Measurements from ENCODE around the gene ALKBH3. TPM values are rescaled to one million over a fixed set of nuclear protein-coding genes. Genes with fewer than 3 reads are reported as not detected.

The ALKBH3 gene
- total RNA-seq, 1 experiment from 2014 or later: 36.7 TPM

DNA sequence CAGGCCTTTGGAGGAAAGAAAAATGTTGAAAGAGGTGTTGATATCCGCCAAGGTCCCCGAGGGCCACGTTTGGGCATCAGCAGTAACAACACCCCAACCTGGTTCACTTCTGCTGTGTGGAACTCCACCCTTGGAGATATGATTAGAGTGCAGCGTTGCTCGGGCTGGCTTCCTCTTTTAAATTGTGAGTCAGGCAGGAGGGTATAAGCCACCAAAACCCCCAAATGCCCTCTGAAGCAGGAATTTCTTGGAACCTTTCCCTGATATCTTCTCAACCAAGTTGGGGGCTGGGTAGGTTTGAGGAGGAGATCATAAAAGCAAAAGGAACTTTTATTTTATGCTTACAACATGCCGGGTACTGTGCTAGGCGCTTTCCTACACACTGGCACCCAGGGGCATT, 55.4 kb downstream of the ALKBH3 start:
- ATAC-seq (no peak), DNase-seq (ENCODE audit: low read depth, low spot score) (no peak)
- BruUV-seq (replicated peaks): no TSS peak
- Histone ChIP-seq H3K9me3 (ENCODE audit: control insufficient read depth in 1 of 2, insufficient read depth in 1 of 2, low read depth in 1 of 2, low read length in 2 of 2) (no peaks in the 10 kb centered on the region), H3K9me2 (ENCODE audit: insufficient read depth) (no peaks in the 10 kb centered on the region), H3K79me2 (ENCODE audit: insufficient read depth, low read length) (no peaks in the 10 kb centered on the region), H3K27ac (ENCODE audit: low read depth, low read length) (no peak overlapping the region), H2AFZ (ENCODE audit: low read depth, low read length, poor library complexity, severe bottlenecking) (no peak overlapping the region), H3K4me2 (ENCODE audit: low read length) (no peak overlapping the region), H3K9ac (ENCODE audit: low read length) (no peak overlapping the region), H3K4me3 (replicated peaks in 1 of 2; ENCODE audit: low read depth in 1 of 2, low read length in 2 of 2) (no peak overlapping the region), H3K27me3 (ENCODE audit: insufficient read depth, low read length) (no peaks in the 10 kb centered on the region), H4K20me1 (ENCODE audit: insufficient read depth) (no peaks in the 10 kb centered on the region), H3K4me1 (ENCODE audit: control insufficient read depth in 1 of 2, insufficient read depth in 2 of 2, low read length in 2 of 2) (peaks cover 12 to 27% of the 10 kb centered on the region in 2 experiments), H3K36me3 (ENCODE audit: control insufficient read depth in 1 of 2, insufficient read depth in 2 of 2, low read length in 2 of 2) (no peaks in the 10 kb centered on the region)
- ChIA-PET CTCF (no interaction called here), POLR2A (no interaction called here), RAD21 (ENCODE audit: low non-redundant PET in 1 of 2, low total read pairs in 2 of 2, uncharacterized antibody in 2 of 2, unreplicated experiment in 2 of 2) (no interaction called here)
- no peak for TF ChIP-seq CBX3 (IDR thresholded peaks at IDR 0.05; ENCODE audit: low read depth)
- no peak for TF ChIP-seq CEBPB (IDR thresholded peaks at IDR 0.05; ENCODE audit: low read depth)
- no peak for TF ChIP-seq SRF (IDR thresholded peaks at IDR 0.05; ENCODE audit: low read depth)
- TF ChIP-seq POLR2A (IDR thresholded peaks at IDR 0.05; ENCODE audit: borderline replicate concordance, extremely low read depth, insufficient read depth, insufficient read length): no peak
- no peak for TF ChIP-seq EZH2 (IDR thresholded peaks at IDR 0.05)
- TF ChIP-seq JUND (IDR thresholded peaks at IDR 0.05): no peak
- TF ChIP-seq FOSL1 (IDR thresholded peaks at IDR 0.05; ENCODE audit: low read depth): no peak
- TF ChIP-seq ZFX (IDR thresholded peaks at IDR 0.05): no peak
- TF ChIP-seq EGR1 (IDR thresholded peaks at IDR 0.05; ENCODE audit: low read depth): no peak
- no peak for TF ChIP-seq SP1 (IDR thresholded peaks at IDR 0.05; ENCODE audit: low read depth)
- TF ChIP-seq, protein P1, sequence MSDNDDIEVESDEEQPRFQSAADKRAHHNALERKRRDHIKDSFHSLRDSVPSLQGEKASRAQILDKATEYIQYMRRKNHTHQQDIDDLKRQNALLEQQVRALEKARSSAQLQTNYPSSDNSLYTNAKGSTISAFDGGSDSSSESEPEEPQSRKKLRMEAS (IDR thresholded peaks at IDR 0.05): no peak
- TF ChIP-seq RAD21 (IDR thresholded peaks at IDR 0.05; ENCODE audit: low read depth): no peak
- TF ChIP-seq, protein P2, sequence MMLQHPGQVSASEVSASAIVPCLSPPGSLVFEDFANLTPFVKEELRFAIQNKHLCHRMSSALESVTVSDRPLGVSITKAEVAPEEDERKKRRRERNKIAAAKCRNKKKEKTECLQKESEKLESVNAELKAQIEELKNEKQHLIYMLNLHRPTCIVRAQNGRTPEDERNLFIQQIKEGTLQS (IDR thresholded peaks at IDR 0.05): no peak
- no peak for TF ChIP-seq TCF7L2 (IDR thresholded peaks at IDR 0.05; ENCODE audit: borderline replicate concordance, extremely low read depth, insufficient read depth, insufficient read length)
- TF ChIP-seq ZNF274 (IDR thresholded peaks at IDR 0.05; ENCODE audit: low read depth, low read length): no peak
- no peak for TF ChIP-seq POLR2AphosphoS5 (IDR thresholded peaks at IDR 0.05; ENCODE audit: low read depth, low read length)
- no peak for TF ChIP-seq CTCF (IDR thresholded peaks at IDR 0.05 in 2 of 3, conservative IDR thresholded peaks at IDR 0.05 in 1 of 3; ENCODE audit: borderline replicate concordance in 1 of 3, insufficient read depth in 1 of 3, low read depth in 2 of 3, low read length in 2 of 3)
- TF ChIP-seq YY1 (IDR thresholded peaks at IDR 0.05; ENCODE audit: extremely low read depth, insufficient replicate concordance, low read depth, low read length): no peak
- TF ChIP-seq, protein P3, sequence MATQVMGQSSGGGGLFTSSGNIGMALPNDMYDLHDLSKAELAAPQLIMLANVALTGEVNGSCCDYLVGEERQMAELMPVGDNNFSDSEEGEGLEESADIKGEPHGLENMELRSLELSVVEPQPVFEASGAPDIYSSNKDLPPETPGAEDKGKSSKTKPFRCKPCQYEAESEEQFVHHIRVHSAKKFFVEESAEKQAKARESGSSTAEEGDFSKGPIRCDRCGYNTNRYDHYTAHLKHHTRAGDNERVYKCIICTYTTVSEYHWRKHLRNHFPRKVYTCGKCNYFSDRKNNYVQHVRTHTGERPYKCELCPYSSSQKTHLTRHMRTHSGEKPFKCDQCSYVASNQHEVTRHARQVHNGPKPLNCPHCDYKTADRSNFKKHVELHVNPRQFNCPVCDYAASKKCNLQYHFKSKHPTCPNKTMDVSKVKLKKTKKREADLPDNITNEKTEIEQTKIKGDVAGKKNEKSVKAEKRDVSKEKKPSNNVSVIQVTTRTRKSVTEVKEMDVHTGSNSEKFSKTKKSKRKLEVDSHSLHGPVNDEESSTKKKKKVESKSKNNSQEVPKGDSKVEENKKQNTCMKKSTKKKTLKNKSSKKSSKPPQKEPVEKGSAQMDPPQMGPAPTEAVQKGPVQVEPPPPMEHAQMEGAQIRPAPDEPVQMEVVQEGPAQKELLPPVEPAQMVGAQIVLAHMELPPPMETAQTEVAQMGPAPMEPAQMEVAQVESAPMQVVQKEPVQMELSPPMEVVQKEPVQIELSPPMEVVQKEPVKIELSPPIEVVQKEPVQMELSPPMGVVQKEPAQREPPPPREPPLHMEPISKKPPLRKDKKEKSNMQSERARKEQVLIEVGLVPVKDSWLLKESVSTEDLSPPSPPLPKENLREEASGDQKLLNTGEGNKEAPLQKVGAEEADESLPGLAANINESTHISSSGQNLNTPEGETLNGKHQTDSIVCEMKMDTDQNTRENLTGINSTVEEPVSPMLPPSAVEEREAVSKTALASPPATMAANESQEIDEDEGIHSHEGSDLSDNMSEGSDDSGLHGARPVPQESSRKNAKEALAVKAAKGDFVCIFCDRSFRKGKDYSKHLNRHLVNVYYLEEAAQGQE (IDR thresholded peaks at IDR 0.05; ENCODE audit: low read depth): no peak
- no peak for TF ChIP-seq ELF1 (IDR thresholded peaks at IDR 0.05; ENCODE audit: borderline replicate concordance, low read depth)
- intact Hi-C loops (cut with micrococcal nuclease): no loop called here
